Esophagus (tissue), 2 donors: ENCODE results near the gene ATXN7L1. TPM values are rescaled to one million over a fixed set of nuclear protein-coding genes. Genes with fewer than 3 reads are reported as not detected.

ENCODE experiments used
- H3K27ac ChIP-seq, 2 donors: one replicate each; pipeline ENCODE4 v1.5.1; 2013; ENCODE audit warnings: low read depth in 2 of 2, mild to moderate bottlenecking in 2 of 2, inconsistent platforms in 1 of 2, low read length in 1 of 2, moderate library complexity in 1 of 2
- H3K27me3 ChIP-seq, 2 donors: one replicate each; pipeline ENCODE4 v1.6.1; 2013; ENCODE audit warnings: low read length in 2 of 2, control low read depth in 1 of 2, mild to moderate bottlenecking in 1 of 2; ENCODE audit not compliant: insufficient read depth in 2 of 2, control insufficient read depth in 1 of 2
- H3K36me3 ChIP-seq, 2 donors: one replicate each; pipeline ENCODE4 v1.6.1; 2013; ENCODE audit warnings: low read length in 1 of 2; ENCODE audit not compliant: control insufficient read depth in 2 of 2, insufficient read depth in 2 of 2
- H3K4me1 ChIP-seq, 2 donors: one replicate each; pipeline ENCODE4 v1.6.1; 2013; ENCODE audit warnings: low read length in 1 of 2; ENCODE audit not compliant: control insufficient read depth in 2 of 2, insufficient read depth in 2 of 2
- H3K4me3 ChIP-seq, 2 donors: one replicate each; pipeline ENCODE4 v1.5.1; 2013; ENCODE audit warnings: low read length in 2 of 2, mild to moderate bottlenecking in 2 of 2, low read depth in 1 of 2, moderate library complexity in 1 of 2
- H3K9me3 ChIP-seq, 2 donors: one replicate each; pipeline ENCODE4 v1.6.1; 2013; ENCODE audit warnings: mild to moderate bottlenecking in 2 of 2, low read depth in 1 of 2, low read length in 1 of 2, moderate library complexity in 1 of 2; ENCODE audit not compliant: control insufficient read depth in 2 of 2, insufficient read depth in 1 of 2
- WGBS, 2 donors: extraction: QIAGEN DNeasy Blood & Tissue Kit; methylation state at CpG; one replicate each; pipeline ENCODE4 v1.1.7; 2013; 5-methylcytosine and 5-hydroxymethylcytosine counted together
- polyA plus RNA-seq, 2 donors: library from polyadenylated mRNA; stranded (reverse); fragments of 200-250 nt; gene quantifications; one replicate each; pipeline ENCODE4 v1.2.3, GENCODE V29; 2013
- donor health status: healthy with polysubstance abuse.
- donor health status: Bipolar disorder and iron deficiency.

The ATXN7L1 gene
- polyA plus RNA-seq: 1 to 10 TPM; 4.0 to 4.8 TPM

GRCh38 chr7:105876091-105876963 lies at the start of gene ATXN7L1:
Gene ATXN7L1 (minus strand): TSS chr7:105876599. CDS start chr7:105876558, 41 bp downstream.
- peak within 1 kb of the TSS; percentile 82 to 86 for H3K27ac ChIP-seq
- 0 to 1% methylated on average over 66 to 77 of the region's 77 CpGs for WGBS, 2 donors

GRCh38 chr7:105926131-105926530 lies 49.7 kb upstream of the ATXN7L1 start:
- 62 to 64% methylated on average over 3 of the region's 3 CpGs for WGBS, 2 donors
- no peaks in the 10 kb centered on the region for H3K27me3 ChIP-seq
- H3K27ac ChIP-seq: no peak overlapping the region
- no peaks in the 10 kb centered on the region for H3K4me1 ChIP-seq
- H3K9me3 ChIP-seq: no peaks in the 10 kb centered on the region
- H3K4me3 ChIP-seq: no peak overlapping the region
- peaks cover 0 to 3% of the 10 kb centered on the region in 2 donors for H3K36me3 ChIP-seq

More at GRCh38 chr7:105876091-105876963, at the start of gene ATXN7L1:
- no peaks in the 10 kb centered on the region for H3K9me3 ChIP-seq
- no peaks in the 10 kb centered on the region for H3K36me3 ChIP-seq
- H3K4me3 ChIP-seq: peak within 1 kb of the TSS; percentile 76 to 77
- H3K27me3 ChIP-seq: no peaks in the 10 kb centered on the region
- H3K4me1 ChIP-seq: peaks cover 0 to 4% of the 10 kb centered on the region in 2 donors

- H3K27ac ChIP-seq: no peak overlapping the region
- no peaks in the 10 kb centered on the region for H3K27me3 ChIP-seq
- peaks cover 0 to 2% of the 10 kb centered on the region in 2 donors for H3K4me1 ChIP-seq
- H3K9me3 ChIP-seq: no peaks in the 10 kb centered on the region
- no peak overlapping the region for H3K4me3 ChIP-seq
- H3K36me3 ChIP-seq: peaks cover 0 to 3% of the 10 kb centered on the region in 2 donors
- WGBS, 2 donors: 78 to 85% methylated on average over 1 of the region's 1 CpG
Measured at GRCh38 chr7:105924945-105925344, 48.5 kb upstream of the ATXN7L1 start.

- H3K36me3 ChIP-seq: peaks cover 0 to 3% of the 10 kb centered on the region in 2 donors
- peaks cover 0 to 2% of the 10 kb centered on the region in 2 donors for H3K4me1 ChIP-seq
- H3K4me3 ChIP-seq: no peak overlapping the region
- 92 to 93% methylated on average over 4 of the region's 4 CpGs for WGBS, 2 donors
- no peaks in the 10 kb centered on the region for H3K27me3 ChIP-seq
- no peak overlapping the region for H3K27ac ChIP-seq
- H3K9me3 ChIP-seq: no peaks in the 10 kb centered on the region
Measured at GRCh38 chr7:105920766-105921165, 44.4 kb upstream of the ATXN7L1 start.

- Histone ChIP-seq H3K9me3 (no peaks in the 10 kb centered on the region), H3K4me3 (no peak overlapping the region), H3K27me3 (no peaks in the 10 kb centered on the region), H3K4me1 (peaks cover 0 to 2% of the 10 kb centered on the region in 2 donors), H3K27ac (no peak overlapping the region), H3K36me3 (no peaks in the 10 kb centered on the region)
- WGBS, 2 donors: 95 to 100% methylated on average over 2 of the region's 2 CpGs
Measured at GRCh38 chr7:105917659-105918058, 41.3 kb upstream of the ATXN7L1 start.

GRCh38 chr7:105916603-105917002 lies 40.2 kb upstream of the ATXN7L1 start:
- H3K36me3 ChIP-seq: no peaks in the 10 kb centered on the region
- 83 to 94% methylated on average over 1 of the region's 1 CpG for WGBS, 2 donors
- no peaks in the 10 kb centered on the region for H3K9me3 ChIP-seq
- no peak overlapping the region for H3K4me3 ChIP-seq
- no peaks in the 10 kb centered on the region for H3K27me3 ChIP-seq
- H3K27ac ChIP-seq: no peak overlapping the region
- H3K4me1 ChIP-seq: peaks cover 0 to 2% of the 10 kb centered on the region in 2 donors

GRCh38 chr7:105913947-105914346 lies 37.5 kb upstream of the ATXN7L1 start:
- Histone ChIP-seq H3K4me3 (no peak overlapping the region), H3K27me3 (no peaks in the 10 kb centered on the region), H3K9me3 (no peaks in the 10 kb centered on the region), H3K27ac (no peak overlapping the region), H3K36me3 (no peaks in the 10 kb centered on the region), H3K4me1 (no peaks in the 10 kb centered on the region)
- WGBS, 2 donors: 83 to 85% methylated on average over 3 of the region's 3 CpGs

- no peaks in the 10 kb centered on the region for H3K36me3 ChIP-seq
- H3K27ac ChIP-seq: no peak overlapping the region
- 95 to 97% methylated on average over 4 of the region's 4 CpGs for WGBS, 2 donors
- H3K4me3 ChIP-seq: no peak overlapping the region
- H3K27me3 ChIP-seq: no peaks in the 10 kb centered on the region
- H3K4me1 ChIP-seq: no peaks in the 10 kb centered on the region
- H3K9me3 ChIP-seq: no peaks in the 10 kb centered on the region
Measured at GRCh38 chr7:105911961-105912575, 35.7 kb upstream of the ATXN7L1 start.

GRCh38 chr7:105910172-105910571 lies 33.8 kb upstream of the ATXN7L1 start:
- Histone ChIP-seq H3K9me3 (no peaks in the 10 kb centered on the region), H3K36me3 (no peaks in the 10 kb centered on the region), H3K4me1 (no peaks in the 10 kb centered on the region), H3K27me3 (no peaks in the 10 kb centered on the region), H3K4me3 (no peak overlapping the region), H3K27ac (no peak overlapping the region)
- WGBS, 2 donors: 91 to 98% methylated on average over 5 of the region's 5 CpGs
